ENCODE data around the gene RPS6KB2.

GRCh38 chr11:67409781-67410368 is 18.4 kb upstream of the RPS6KB2 start:
- TF ChIP-seq EZH2 (IDR thresholded peaks at IDR 0.05; ENCODE audit: borderline replicate concordance, insufficient read depth, low read depth, low read length, poor library complexity, severe bottlenecking) (no peak), CTCF (IDR thresholded peaks at IDR 0.05) (no peak)
